HG03558 (cell line): ENCODE data around the gene TCEA2.

Experiments
- ATAC-seq: cut with Tn5 transposase; IDR thresholded peaks from one replicate; pipeline ENCODE4 v1.9.1; 2021; ENCODE audit warnings: moderate number of reproducible peaks; ENCODE audit not compliant: unreplicated experiment; ENCODE audit errors: extremely low read depth

Gene TCEA2

GRCh38 chr20:64090165-64090564, 27.2 kb downstream of the TCEA2 start:
- no peak for ATAC-seq

DNA sequence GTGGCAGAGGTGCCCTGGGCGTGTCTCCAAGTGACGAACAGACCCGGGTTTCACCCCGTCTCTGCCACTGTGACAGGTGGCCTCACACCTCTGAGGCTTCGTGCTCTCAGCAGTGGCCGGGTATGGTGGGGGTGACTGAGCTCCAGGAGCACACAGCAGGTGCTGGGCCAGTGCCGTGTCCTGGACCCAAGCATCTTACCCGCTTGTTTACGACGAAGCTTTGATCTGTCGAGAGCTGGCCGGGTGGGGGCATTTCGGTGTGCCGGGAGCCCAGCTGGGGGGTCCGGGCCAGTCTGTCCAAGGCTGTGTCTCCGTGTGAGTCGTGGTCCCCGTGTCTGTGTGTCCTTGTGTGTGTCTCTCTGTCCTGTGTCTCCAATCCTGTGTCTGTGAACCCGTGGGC, 28.3 kb downstream of the TCEA2 start:
- no peak for ATAC-seq

DNA sequence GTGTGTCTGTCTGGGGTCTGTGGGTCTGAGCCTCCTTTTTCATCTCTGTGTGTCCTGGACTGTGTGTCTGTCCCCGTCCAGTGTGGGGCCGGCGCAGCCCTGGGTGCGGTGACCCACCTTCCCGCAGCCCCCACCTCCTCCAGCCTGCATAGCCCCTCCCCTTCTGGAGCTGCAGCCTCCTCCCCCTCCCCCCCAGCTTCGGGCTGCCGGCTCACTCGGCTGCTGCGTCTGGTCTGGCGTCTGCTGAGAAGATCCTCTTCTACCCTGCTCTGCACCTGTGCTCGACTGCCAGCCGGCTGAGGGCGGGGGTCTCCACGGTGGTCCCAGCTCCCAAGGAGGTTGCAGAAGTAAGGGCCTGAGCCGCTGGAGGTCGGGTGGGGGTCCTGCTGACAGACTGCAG, 28.8 kb downstream of the TCEA2 start:
- ATAC-seq, result no peak

DNA sequence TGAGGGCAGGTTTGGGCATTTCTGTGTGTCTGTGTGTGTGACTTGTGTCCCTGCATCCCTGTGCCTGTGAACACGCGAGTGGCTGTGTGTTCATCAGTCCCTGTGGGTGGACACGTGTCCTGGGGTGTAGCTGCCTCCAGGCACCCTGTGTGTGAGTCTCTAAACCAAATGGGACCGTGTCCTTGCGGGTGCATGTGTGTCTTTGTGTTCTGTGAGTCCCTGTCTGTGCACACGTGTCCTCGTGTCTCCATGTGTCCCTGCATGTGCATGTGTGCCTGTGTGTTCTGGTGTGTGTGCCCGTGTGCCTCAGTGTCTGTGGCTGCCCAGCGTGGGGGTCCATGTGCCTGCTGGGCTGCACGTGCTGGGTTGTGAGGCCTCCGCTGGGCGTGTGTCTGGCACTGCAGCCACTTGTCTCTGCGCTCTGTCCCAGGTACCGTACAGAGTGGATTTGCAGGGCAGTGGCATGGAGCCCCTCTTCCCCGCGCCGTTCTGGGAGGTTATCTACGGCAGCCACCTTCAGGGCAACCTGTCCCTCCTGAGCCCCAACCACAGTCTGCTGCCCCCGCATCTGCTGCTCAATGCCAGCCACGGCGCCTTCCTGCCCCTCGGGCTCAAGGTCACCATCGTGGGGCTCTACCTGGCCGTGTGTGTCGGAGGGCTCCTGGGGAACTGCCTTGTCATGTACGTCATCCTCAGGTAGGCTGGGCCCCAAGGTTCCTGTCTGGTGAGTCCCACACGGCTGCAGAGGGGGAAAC, 29.4 kb downstream of the TCEA2 start:
- ATAC-seq, result no peak

DNA sequence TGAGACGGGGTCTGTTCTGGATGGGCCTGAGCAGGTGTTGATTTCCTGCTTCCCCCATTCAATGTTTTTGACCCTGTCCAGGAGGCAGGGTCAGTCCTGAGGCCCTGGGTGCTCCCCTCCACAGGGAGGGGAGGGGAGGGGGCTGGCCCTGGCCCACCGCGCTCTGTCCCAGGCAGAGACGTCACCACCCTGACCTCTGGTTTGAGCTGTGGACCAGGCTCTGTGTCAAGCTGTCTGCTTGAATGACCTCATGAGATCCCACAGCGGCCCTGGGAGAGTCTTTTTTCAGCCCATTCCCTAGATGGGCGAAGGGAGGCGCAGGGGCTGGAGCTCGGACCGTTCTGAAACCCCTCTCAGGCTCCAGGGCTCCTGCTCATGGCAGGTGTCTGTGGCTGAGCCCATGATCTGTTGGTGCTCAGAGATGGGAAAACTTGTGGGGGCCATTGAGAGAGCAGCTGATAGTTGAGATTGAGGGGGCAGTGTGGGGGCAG, 30.1 kb downstream of the TCEA2 start:
- ATAC-seq, result no peak

DNA sequence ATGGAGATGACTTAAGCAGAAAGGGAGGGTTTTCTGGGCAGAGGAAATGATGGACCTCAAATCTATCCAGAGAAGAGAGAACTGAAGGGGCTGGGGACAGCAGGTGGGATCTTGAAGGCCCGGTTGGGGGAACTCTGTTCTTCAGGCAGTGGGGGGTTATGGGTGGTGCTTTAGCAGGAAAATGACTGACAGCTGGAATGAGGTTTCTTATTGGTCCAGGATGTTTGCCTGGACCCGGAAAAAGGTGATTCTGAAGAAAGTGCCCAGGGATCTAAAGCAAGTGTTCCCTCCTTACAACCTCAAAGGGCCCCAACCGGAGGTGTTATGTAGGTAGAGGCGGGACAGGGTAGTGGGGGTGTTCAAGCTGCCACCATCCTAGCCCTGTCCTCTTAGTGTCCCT, 32.5 kb downstream of the TCEA2 start:
- no peak for ATAC-seq

GRCh38 chr20:64095927-64096326, 32.9 kb downstream of the TCEA2 start:
- ATAC-seq, result no peak

- no peak for ATAC-seq
These were observed 33.5 kb downstream of the TCEA2 start for GRCh38 chr20:64096535-64096934.

DNA sequence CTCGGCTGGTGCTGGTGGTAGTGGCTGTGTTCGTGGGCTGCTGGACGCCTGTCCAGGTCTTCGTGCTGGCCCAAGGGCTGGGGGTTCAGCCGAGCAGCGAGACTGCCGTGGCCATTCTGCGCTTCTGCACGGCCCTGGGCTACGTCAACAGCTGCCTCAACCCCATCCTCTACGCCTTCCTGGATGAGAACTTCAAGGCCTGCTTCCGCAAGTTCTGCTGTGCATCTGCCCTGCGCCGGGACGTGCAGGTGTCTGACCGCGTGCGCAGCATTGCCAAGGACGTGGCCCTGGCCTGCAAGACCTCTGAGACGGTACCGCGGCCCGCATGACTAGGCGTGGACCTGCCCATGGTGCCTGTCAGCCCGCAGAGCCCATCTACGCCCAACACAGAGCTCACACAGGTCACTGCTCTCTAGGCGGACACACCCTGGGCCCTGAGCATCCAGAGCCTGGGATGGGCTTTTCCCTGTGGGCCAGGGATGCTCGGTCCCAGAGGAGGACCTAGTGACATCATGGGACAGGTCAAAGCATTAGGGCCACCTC, 35.5 kb downstream of the TCEA2 start:
- no peak for ATAC-seq

- no peak for ATAC-seq
These were observed 36.2 kb downstream of the TCEA2 start for GRCh38 chr20:64099086-64099786.

DNA sequence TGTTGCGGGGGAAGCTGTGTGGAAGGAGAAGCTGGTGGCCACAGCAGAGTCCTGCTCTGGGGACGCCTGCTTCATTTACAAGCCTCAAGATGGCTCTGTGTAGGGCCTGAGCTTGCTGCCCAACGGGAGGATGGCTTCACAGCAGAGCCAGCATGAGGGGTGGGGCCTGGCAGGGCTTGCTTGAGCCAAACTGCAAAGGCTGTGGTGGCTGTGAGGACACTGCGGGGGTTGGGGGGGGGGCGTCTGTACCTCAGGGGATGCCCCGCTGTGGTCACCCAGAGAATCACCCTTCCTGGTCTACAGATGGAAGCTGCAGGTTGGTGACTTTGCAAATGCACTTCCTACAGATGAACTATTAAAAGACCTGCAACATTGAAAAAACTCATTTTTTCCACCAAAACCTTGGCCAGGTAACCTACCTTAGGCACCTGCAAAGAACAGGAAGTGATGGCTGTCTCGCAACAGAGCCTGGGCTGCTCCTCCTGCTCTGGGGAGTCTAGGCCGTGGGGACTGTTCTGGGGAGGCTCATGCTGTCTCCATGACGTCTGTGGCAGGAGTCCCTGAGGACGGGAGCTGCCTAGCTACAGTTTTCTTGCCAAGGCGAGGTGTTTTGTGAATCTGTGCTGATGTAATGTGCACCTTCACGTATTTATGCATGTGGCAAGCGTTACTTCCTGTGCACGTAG, 37.0 kb downstream of the TCEA2 start:
- no peak for ATAC-seq

- no peak for ATAC-seq
These were observed 37.5 kb downstream of the TCEA2 start for GRCh38 chr20:64100566-64100888.

- no peak for ATAC-seq
These were observed 38.1 kb downstream of the TCEA2 start for GRCh38 chr20:64100946-64101688.

DNA sequence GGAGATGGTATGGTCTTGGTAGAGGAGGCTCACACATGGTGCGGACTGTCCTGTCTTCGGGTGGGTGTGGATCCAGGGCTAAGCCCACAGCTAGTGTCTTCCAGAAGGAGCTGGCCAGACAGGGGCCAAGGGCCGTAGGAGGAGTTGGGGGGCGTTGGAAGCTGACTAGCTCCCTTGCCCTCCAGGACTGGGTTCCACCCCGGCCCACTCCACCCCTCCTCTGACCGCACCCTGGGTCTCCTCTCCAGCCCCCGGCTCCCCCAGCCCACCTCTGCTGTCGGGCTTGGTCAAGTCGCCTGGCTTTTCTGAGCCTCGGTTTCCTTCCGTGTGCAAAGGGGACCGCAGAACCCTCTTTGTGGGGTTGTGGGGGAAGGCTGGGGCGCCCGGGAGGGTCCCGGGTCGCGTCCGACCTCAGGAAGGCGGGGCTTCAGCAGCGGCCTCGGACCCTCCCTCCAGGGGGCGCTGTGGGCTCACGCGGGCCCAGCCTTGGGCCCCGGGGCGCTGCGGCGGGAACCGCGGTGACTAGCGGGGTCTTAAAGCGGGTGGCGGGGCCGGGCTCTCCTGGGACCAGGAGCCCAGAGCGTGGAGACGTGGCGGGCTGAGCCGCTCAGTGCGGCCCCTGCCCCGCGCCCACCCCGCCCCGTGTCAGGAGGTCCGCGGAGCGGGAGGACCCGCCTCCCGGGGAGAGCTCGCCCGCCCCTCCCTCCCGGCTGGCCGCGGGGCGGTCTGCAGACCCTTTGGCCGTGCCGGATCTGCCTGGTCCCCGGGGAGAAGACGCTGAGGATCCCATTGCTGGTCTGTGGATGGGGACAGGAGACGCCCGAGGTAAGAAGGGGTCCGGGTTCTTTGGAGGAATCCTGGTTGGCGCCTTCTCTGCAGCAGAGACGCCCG, 39.0 kb downstream of the TCEA2 start:
- ATAC-seq, result no peak

- ATAC-seq, result no peak
These were observed 39.8 kb downstream of the TCEA2 start for GRCh38 chr20:64102647-64103354.

GRCh38 chr20:64103871-64104666, 41.1 kb downstream of the TCEA2 start:
- ATAC-seq, result no peak

DNA sequence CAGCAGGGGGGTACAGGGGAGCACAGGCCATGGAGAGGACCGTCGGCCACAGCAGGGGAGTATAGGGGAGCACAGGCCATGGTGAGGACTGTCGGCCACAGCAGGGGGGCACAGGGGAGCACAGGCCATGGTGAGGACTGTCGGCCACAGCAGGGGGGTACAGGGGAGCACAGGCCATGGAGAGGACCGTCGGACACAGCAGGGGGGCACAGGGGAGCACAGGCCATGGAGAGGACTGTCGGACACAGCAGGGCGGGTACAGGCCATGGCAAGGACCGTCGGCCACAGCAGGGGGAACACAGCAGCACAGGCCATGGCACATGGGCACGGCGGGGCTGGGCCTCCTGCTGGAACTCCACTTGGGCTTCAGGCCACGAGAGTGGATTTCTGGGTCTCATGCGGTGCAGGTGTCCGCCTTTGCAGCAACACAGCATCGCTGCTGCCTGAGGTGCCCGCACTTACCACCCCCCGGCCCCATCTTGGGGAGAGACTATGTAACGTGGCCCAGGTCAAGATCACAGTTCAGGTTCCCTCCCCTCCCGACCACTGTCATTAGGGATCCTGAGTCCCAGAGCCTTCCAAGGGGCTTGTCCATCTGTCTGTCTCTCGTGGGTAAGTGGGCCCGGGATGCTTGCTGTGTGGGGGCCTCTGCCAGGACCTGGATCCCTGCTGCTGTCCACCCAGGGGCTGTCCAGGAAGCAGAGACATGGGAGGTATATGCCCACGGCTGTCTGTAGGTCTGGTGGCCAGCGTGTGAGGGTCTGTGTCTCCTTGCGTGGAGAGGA, 41.9 kb downstream of the TCEA2 start:
- ATAC-seq, result no peak
